Activated CD4-positive, alpha-beta T cell treated with anti-CD3 and anti-CD28 coated beads, Interleukin-2, amount 50 U/mL, for 1 hour (primary cell): ENCODE results near the gene PFKP.
A peak's percentile ranks its signal among the peaks of the same experiment; 100 is the strongest.

Experiments used
- DNase-seq: peaks from one replicate; pipeline ENCODE4 v3.0.0-alpha.2; 2020

The PFKP gene

GRCh38 chr10:3071405-3072198, 4.3 kb downstream of the PFKP start:
- no peak for DNase-seq

DNA sequence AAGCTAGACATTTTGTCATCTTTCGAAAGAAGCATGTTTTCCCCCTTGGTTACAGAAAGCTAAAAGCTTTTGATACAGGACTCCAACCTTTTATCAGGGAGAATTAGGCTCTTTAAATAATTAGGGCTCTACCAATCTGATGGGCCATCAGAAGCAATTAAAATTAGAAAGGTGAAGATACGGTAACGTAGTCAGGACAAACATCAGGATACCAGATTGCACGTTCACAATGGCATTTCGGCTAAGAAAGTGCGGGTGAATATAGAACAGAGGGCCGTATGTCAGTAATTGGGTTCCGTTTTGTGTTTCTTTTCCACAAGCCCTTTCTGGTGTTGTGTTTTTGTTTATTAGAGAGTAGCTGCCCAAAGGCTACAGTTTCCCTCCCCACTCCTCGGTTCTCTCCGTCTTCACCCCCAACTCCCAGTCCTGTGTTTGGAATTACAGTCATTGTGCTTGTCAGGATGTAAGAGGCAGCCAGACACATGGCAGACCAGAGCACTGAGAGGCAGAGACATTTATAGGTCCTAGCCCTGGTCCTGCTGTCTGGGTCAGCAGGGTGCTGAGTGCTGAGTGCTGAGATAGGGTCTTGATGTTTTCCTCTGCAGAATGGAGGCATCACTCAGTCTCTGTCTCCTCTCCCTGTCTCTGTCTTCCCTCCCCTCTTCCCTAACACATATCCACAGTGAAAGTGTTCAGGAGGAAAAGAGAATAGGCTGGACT, 5.5 kb downstream of the PFKP start:
- DNase-seq, result no peak

DNA sequence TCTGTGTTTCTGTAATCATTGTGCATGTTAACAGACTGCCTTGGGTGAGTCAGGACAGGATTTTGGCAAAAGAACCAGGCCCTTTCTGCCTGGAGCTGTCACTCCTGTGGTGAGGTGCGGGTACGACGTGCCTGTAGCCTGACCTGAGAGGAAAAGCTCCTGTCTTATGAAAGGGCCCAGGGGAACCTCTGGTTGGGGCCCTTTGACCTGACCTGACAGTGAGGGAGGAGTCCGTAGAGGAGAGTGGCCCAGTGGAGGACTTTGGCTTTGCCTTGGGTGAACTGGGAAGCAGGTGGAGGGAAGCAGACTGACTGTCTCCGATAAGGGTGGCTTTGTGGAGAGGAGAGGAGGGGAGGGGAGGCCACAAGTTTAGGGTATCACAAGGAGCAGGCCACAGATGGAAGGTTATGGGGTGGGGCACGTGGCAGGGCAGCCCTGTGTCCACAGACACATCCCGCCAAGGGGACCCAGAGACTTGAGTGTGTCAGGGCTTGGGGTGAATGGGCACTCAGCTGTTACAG, 6.9 kb downstream of the PFKP start:
- no peak for DNase-seq

DNA sequence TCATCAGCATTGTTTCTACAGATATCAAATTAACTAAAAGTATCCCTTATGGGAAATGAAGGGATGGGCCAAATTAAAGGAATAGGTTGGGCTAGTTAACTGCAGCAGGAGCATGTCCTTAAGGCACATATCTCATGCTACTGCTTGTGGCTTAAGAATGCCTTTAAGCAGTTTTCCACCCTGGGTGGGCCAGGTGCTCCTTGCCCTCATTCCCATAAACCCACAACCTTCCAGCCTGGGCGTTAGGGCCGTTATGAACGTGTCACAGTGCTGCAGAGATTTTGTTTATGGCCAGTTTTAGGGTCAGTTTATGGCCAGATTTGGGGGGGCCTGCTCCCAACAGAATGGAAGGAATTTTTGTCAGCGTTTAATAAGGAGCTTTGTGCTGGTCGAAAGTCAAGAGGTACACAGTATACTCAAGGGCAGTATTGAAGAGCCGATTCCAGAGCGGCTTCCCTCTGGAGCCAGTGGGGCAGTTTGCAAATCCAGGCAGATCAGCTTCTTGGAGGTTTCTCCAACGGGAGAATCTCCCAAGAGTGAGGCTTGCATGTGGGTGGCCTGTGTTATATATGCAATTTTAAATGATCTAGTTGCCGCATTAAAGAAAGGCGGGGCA, 7.7 kb downstream of the PFKP start:
- DNase-seq, result no peak

DNA sequence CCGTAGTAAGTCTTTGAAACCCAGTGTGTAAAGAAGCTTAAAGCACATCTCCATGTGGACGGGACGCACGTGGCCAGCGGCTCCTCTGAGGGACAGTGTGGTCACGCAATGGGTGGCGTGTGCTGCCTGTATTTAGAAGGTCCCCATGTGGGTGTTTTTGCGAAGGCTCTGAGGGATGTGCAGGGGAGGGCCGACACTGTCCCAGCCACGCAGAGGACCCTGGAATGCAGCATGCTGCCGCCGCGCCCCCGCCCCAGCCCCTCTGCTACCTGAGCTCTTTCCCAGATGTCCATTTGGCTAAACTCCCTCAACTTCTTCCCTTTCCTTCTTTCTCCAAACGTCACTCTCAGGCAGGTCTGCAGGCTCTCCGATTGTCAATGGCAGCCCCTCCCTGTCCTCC, 8.8 kb downstream of the PFKP start:
- no peak for DNase-seq

- DNase-seq, result no peak
These were observed 10.2 kb downstream of the PFKP start for GRCh38 chr10:3077509-3077908.

DNA sequence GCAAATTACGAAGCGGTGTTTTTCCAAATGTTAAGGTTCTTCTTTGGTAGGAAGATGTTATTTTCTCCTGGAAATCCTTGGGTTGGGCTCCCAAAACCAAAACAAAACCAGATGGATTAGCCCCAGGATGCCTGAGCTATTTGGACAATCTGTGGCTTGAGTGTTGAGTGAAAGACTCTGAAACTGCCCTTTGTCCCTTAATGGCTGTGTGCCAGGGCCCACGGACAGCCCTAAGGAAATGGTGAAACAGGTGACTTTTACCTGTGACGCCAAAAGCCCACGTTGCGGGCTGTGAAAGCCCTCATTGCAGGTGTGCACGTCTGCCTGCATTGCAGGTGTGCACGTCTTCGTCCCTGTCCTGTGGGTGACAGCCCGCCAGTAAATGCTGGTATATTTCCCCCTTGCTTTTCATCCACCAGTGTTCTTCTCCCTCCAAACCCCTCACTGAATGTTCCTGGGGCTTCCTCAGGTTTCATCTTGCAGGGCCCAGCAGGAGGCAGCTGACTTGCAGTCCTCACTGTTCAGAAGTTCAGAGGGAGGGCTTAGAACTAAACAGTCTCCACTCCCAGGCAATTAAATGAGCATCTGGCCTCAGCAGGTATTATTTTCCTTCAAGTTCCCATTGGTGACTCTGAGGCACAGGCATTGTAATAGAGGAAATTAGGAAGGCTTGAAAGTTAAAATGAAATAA, 10.7 kb downstream of the PFKP start:
- no peak for DNase-seq

DNA sequence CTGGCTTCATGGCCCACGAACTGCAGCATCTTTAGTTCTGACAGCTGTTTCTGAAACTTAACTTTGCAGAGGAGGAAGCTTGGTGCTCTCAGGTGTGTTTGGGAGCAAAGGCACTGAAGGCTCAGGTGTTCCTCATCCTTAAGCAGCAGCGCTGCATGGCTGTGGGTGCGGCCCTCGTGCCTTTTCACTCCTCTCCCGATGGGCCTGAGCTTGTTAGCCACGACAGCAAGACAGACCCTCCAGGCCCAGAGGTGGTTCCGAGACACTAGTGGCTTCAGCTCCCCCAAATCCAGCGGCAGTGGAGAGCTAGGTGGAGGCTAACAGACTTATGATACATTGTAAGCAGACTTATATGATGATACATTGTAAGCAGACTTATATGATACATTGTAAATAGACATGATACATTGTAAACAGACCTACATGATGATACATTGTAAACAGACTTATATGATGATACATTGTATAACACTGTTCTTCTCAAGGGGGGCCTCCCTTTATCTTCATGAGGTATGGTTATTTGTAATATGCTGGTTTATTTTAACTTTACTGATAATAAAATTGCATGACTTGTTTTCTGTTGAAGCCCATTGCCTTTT, 14.1 kb downstream of the PFKP start:
- no peak for DNase-seq

GRCh38 chr10:3082290-3082689, 14.9 kb downstream of the PFKP start:
- no peak for DNase-seq

DNA sequence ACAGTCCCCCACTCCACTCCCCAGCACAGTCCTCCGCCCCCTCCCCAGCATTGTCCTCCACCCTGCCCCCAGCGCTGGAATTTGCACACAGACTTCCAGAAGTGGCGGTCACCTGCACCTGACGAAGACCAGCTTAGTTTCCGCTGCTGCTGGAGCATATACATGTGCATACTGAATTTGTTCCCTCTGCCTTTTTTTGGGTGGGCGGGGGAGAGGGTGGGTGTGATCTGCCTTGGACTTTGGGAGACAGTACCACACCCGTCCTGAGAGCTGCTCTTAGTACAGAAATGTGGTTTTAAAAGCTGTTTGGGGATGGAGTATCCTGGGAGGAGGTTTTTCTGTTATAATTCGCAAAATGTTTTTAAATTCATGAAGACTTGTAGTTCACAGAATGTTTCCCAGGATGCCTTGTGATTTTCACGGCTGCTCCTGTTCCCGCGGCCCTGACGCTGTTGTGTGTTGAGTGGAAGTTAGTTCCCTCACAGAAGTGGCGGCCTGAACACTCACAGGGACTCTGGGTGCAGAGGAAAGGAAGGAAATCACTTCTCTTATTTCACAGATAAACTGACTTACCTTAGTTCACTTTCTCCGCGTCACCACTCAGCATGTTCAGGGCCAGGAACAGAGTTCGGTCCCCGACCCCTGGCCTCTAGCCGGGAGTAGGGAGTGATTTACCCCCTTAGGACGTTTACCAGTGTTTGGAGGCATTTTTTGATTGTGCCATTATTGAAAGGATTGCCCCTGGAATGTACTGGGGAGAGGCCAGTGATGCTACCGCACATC, 18.6 kb downstream of the PFKP start:
- DNase-seq, result no peak

DNA sequence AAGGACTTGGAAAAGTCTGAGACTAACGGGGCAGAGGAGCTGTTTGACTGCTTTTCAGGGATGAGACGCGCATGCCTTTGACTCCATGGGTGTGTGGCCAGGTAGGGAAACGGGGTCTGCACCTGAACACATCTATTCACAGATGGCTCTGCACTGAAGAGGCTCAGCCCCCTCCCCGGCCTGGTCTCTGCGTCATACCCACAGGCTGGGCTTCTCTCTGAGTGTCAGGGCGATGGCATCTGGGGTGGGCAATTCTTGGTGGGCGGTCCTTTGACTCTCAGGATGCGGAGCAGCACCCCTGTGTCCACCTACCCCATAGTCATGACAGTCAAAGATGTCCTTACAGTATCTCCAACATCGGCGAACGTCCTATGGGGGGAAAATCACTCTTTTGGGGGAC, 23.0 kb downstream of the PFKP start:
- DNase-seq, result no peak

GRCh38 chr10:3090914-3091787, 23.8 kb downstream of the PFKP start:
- no peak for DNase-seq

- DNase-seq, result no peak
These were observed 24.6 kb downstream of the PFKP start for GRCh38 chr10:3091921-3092320.

DNA sequence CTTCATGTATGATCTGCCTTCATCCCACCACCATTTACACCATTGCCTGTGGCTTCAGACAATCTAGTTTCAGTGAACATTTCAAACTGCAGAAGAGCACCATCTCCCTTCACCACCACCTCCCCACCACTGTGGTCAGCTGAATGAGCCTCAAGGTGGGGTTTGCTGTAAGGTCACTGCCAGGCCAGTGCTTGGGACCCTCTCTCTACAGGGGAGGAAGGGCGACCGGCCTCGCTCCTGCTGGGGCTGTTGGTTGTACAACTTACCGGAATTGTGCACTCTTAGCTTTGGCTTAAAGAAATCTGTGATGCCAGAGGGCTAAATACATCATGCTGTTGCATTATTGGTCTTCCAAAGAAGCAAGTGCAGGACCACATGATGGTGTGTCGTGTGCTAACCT, 26.6 kb downstream of the PFKP start:
- no peak for DNase-seq

DNA sequence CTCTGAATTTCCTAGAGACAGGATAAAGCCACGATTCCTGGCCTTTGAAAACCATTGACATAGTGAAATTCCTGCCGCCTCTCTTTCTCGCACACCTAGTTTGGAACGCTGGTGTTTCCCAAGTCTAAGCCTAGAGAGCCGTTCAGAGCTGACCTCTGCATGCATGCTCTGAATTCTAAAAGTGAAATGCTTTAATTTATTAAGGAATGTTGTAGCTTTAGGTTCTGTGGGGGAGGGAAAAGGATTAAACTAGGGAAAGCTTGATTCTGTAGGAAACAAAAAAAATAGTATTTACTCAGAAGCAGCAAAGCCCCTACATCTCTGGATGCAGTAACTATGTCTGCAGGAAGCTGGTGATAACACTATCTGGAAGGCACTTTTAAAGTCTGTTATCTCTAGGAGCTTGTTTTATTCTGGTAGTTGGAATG, 27.3 kb downstream of the PFKP start:
- no peak for DNase-seq

DNA sequence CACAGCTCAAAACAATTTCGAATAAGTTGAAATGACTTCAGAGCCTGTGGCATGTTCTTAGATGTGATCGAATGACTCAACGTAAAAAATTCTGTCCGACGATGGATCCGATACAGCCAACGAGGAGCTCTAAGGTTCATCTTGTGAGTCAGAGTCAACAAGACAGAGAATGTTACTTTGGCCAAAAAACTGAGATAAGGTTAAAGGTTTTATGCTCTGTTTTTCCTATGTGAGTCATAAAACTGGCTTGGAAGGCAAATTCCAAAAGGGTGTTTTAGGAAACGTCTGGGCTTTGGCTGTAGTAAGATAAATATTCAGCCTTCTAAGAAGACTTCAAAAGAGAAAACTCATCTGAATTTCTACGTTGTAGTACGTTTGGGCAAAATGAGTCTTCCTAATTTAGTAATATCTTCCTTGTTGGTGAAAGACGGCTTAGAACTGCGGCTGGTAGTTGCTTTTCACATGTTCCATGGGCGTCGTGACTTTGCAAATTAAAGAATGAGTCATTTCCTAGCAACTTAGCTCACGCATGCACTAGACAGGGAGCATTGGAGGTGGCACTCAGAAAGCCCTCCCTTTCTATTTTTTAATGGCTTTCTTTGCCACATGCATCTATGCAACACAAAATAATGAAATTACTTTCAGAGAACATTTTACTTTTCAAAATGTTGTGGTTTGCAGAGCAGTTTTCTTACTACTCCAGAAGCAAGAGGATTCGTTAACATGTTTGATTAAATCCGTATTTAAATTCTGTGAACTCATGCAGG, 28.2 kb downstream of the PFKP start:
- peak; percentile 23 for DNase-seq

- no peak for DNase-seq
These were observed 28.8 kb downstream of the PFKP start for GRCh38 chr10:3096149-3096548.

- DNase-seq, result no peak
These were observed 29.8 kb downstream of the PFKP start for GRCh38 chr10:3097160-3097559.

- DNase-seq, result no peak
These were observed 31.3 kb downstream of the PFKP start for GRCh38 chr10:3098689-3099088.
